Activated T-cell treated with anti-CD3 and anti-CD28 coated beads, Interleukin-2, amount 50 U/mL, for 4 hours (primary cell): ENCODE results near the gene TFIP11. TPM values are rescaled to one million over a fixed set of nuclear protein-coding genes. Genes with fewer than 3 reads are reported as not detected.

ENCODE experiments used
- ATAC-seq, 2 donors: fragments of 200-7000 bp; cut with Tn5 transposase; one replicate each; pipeline ENCODE4 v1.10.0; 2021
- DNase-seq: peaks from one replicate; pipeline ENCODE4 v3.0.0-alpha.2; 2020
- H3K27me3 Mint-ChIP-seq: one replicate; pipeline ENCODE4 v1.8.0; 2021; ENCODE audit warnings: low read depth, mixed read lengths
- H3K36me3 Mint-ChIP-seq: one replicate; pipeline ENCODE4 v1.8.0; 2022; ENCODE audit warnings: mixed read lengths; ENCODE audit not compliant: insufficient read depth
- H3K4me1 Mint-ChIP-seq: one replicate; pipeline ENCODE4 v1.8.0; 2021; ENCODE audit warnings: low read depth, mixed read lengths
- H3K4me3 Mint-ChIP-seq: one replicate; pipeline ENCODE4 v1.8.0; 2021; ENCODE audit warnings: mild to moderate bottlenecking, moderate library complexity, mixed read lengths
- H3K9me3 Mint-ChIP-seq: one replicate; pipeline ENCODE4 v1.8.0; 2021; ENCODE audit warnings: mixed read lengths
- total RNA-seq, 3 donors: library from RNA; stranded (reverse); gene quantifications; one replicate each; pipeline ENCODE4 v1.2.1, GENCODE V29; 2021

TFIP11 gene
- total RNA-seq, 3 donors from 2014 or later, result 52.4 to 68.5 (median 61.0) TPM

DNA sequence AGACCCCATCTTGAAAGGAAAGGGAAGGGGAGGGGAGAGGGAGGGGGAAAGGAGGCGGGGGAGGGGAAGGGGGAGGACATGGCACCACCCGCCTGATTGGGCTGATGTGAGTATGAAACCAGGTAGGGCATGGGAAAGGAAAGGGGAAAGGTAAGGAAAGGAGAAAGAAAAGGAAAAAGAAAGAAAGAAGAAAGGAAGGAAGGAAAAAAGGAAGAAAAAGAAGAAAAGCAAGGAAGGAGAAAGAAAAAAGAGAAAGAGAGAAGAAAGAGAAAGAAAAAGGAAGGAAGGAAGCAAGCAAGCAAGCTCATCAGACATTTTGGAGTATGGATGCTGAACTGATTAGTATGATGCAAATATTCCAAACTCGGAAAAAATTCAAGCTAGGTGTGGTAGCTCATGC, 36.0 kb upstream of the TFIP11 start:
- no peak overlapping the region for H3K4me3 Mint-ChIP-seq
- no peaks in the 10 kb centered on the region for H3K9me3 Mint-ChIP-seq
- no peaks in the 10 kb centered on the region for H3K27me3 Mint-ChIP-seq
- DNase-seq, result no peak
- H3K36me3 Mint-ChIP-seq, result peaks cover 4% of the 10 kb centered on the region
- H3K4me1 Mint-ChIP-seq, result peaks cover 21% of the 10 kb centered on the region
- ATAC-seq, result no peak

DNA sequence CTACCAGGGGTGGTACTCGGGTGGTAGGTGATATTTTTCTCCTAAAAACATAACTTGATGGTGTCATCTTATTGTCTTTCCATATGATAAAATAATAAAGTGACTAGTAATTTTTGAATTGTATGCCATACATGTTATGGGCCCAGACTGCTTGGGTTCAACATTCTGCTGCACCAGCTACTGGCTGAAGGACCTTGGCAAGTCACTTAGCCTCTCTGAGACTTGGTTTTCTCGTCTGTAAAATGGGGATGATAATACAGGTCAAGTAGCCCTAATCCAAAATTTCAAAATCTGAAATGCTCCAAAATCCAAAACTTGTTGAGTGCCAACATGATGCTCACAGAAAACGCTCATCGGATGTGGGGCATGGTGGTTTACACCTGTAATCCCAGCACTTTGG, 35.6 kb upstream of the TFIP11 start:
- H3K4me3 Mint-ChIP-seq, result no peak overlapping the region
- DNase-seq (no peak), ATAC-seq (no peak)
- peaks cover 4% of the 10 kb centered on the region for H3K36me3 Mint-ChIP-seq
- H3K4me1 Mint-ChIP-seq, result peaks cover 23% of the 10 kb centered on the region
- H3K27me3 Mint-ChIP-seq, result no peaks in the 10 kb centered on the region
- H3K9me3 Mint-ChIP-seq, result no peaks in the 10 kb centered on the region

- DNase-seq (peak; percentile 9), ATAC-seq (peak; percentile 85 to 87)
- H3K4me3 Mint-ChIP-seq, result no peak overlapping the region
- peaks cover 6% of the 10 kb centered on the region for H3K36me3 Mint-ChIP-seq
- peaks cover 27% of the 10 kb centered on the region for H3K4me1 Mint-ChIP-seq
- H3K9me3 Mint-ChIP-seq, result no peaks in the 10 kb centered on the region
- H3K27me3 Mint-ChIP-seq, result no peaks in the 10 kb centered on the region
These were observed 35.2 kb upstream of the TFIP11 start for GRCh38 chr22:26547426-26547825.

- Mint-ChIP-seq H3K36me3 (peaks cover 8% of the 10 kb centered on the region), H3K4me3 (no peak overlapping the region), H3K27me3 (no peaks in the 10 kb centered on the region), H3K9me3 (no peaks in the 10 kb centered on the region), H3K4me1 (peaks cover 29% of the 10 kb centered on the region)
- DNase-seq, result no peak
- ATAC-seq, result no peak
These were observed 34.0 kb upstream of the TFIP11 start for GRCh38 chr22:26546282-26546681.

DNA sequence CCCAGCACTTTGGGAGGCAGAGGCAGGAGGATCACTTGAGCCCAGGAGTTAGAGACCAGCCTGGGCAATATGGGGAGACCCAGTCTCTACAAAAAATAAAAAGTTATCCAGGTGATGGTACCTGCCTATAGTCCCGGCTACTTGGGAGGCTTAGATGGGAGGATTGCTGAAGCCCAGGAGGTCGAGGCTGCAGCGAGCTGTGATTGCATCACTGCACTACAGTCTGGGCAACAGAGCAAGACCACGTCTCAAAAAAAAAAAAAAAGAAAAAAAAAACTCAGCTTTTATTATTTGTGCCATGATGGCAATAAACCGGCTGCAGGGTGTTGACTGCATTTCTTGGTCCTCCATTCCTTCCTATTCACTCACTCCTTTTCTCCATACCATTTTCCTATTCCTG, 33.6 kb upstream of the TFIP11 start:
- ATAC-seq, result no peak
- Mint-ChIP-seq H3K4me3 (no peak overlapping the region), H3K4me1 (peaks cover 29% of the 10 kb centered on the region)

GRCh38 chr22:26545385-26545784, 33.1 kb upstream of the TFIP11 start:
- H3K4me3 Mint-ChIP-seq, result no peak overlapping the region
- peaks cover 29% of the 10 kb centered on the region for H3K4me1 Mint-ChIP-seq
- H3K9me3 Mint-ChIP-seq, result no peaks in the 10 kb centered on the region
- DNase-seq (no peak), ATAC-seq (no peak)
- peaks cover 13% of the 10 kb centered on the region for H3K36me3 Mint-ChIP-seq
- no peaks in the 10 kb centered on the region for H3K27me3 Mint-ChIP-seq

More for the DNA sequence above, 33.6 kb upstream of the TFIP11 start:
- Mint-ChIP-seq H3K9me3 (no peaks in the 10 kb centered on the region), H3K36me3 (peaks cover 9% of the 10 kb centered on the region), H3K27me3 (no peaks in the 10 kb centered on the region)
- DNase-seq, result no peak

DNA sequence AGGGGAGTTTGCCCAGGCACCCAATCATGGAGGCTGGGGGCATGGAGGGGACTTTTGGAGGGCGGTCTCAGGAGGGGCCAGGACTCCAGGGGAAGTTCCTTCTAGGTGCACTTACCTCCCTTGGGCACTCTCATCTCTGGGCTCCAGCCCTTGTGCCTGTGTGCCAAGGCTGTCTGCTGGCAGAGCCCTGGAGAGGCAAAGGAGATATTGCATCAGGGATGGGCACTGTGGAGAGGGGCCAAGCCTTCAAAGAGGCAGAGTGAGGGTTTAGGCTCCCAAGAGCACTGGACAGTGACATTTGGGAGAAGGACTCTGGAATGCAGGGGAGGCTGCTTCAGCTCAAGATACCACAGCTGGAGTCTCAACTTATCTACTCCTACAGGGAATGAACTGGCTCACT, 32.2 kb upstream of the TFIP11 start:
- H3K4me3 Mint-ChIP-seq, result no peak overlapping the region
- no peak for DNase-seq
- no peak for ATAC-seq
- H3K36me3 Mint-ChIP-seq, result peaks cover 13% of the 10 kb centered on the region
- peaks cover 29% of the 10 kb centered on the region for H3K4me1 Mint-ChIP-seq
- H3K9me3 Mint-ChIP-seq, result no peaks in the 10 kb centered on the region
- H3K27me3 Mint-ChIP-seq, result no peaks in the 10 kb centered on the region

GRCh38 chr22:26542831-26543230, 30.6 kb upstream of the TFIP11 start:
- no peak for DNase-seq
- Mint-ChIP-seq H3K36me3 (peaks cover 22% of the 10 kb centered on the region), H3K4me3 (no peak overlapping the region), H3K9me3 (no peaks in the 10 kb centered on the region), H3K4me1 (peaks cover 25% of the 10 kb centered on the region), H3K27me3 (no peaks in the 10 kb centered on the region)
- no peak for ATAC-seq

- ATAC-seq (no peak), DNase-seq (no peak)
- Mint-ChIP-seq H3K9me3 (no peaks in the 10 kb centered on the region), H3K36me3 (peaks cover 26% of the 10 kb centered on the region), H3K4me3 (no peak overlapping the region), H3K27me3 (no peaks in the 10 kb centered on the region), H3K4me1 (peaks cover 11% of the 10 kb centered on the region)
These were observed 29.0 kb upstream of the TFIP11 start for GRCh38 chr22:26541167-26541819.

GRCh38 chr22:26540119-26540518, 27.8 kb upstream of the TFIP11 start:
- Mint-ChIP-seq H3K27me3 (no peaks in the 10 kb centered on the region), H3K4me3 (no peak overlapping the region), H3K4me1 (peaks cover 19% of the 10 kb centered on the region), H3K36me3 (peaks cover 26% of the 10 kb centered on the region), H3K9me3 (no peaks in the 10 kb centered on the region)
- no peak for ATAC-seq
- DNase-seq, result no peak

DNA sequence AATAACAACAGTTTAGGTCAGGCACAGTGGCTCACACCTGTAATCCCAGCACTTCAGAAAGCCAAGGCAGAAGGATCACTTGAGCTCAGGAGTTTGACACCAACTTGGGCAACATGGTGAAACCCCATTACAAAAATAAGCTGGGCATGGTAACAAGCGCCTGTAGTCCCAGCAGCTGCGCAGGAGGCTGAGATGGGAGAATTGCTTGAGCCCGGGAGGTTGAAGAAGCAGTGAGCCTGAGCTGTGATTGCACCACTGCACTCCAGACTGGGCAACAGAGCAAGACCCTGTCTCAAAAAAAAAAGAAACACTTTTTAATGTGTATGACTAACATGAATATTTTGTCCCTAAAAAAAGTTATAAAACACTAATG, 24.5 kb upstream of the TFIP11 start:
- ATAC-seq (no peak), DNase-seq (no peak)
- no peaks in the 10 kb centered on the region for H3K9me3 Mint-ChIP-seq
- peaks cover 15% of the 10 kb centered on the region for H3K4me1 Mint-ChIP-seq
- no peak overlapping the region for H3K4me3 Mint-ChIP-seq
- H3K36me3 Mint-ChIP-seq, result peaks cover 26% of the 10 kb centered on the region
- H3K27me3 Mint-ChIP-seq, result no peaks in the 10 kb centered on the region

- Mint-ChIP-seq H3K36me3 (peaks cover 27% of the 10 kb centered on the region), H3K4me3 (no peak overlapping the region), H3K27me3 (no peaks in the 10 kb centered on the region), H3K9me3 (no peaks in the 10 kb centered on the region), H3K4me1 (peaks cover 16% of the 10 kb centered on the region)
- ATAC-seq (no peak), DNase-seq (no peak)
These were observed 23.9 kb upstream of the TFIP11 start for GRCh38 chr22:26536056-26536761.

DNA sequence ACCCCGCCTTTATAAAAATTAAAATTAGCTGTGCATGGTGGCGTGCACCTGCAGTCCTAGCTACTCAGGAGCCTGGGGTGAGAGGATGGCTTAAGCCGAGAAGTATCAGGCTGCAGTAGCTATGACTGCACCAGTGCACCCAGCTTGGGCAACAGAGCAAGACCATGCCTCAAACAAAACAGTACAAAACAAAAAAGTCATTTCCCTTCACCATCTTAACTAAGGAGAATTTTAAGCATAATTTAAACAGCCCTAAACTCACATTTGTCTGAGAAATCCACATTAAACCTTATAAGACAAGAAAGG, 23.3 kb upstream of the TFIP11 start:
- ATAC-seq (no peak), DNase-seq (no peak)
- H3K27me3 Mint-ChIP-seq, result no peaks in the 10 kb centered on the region
- peaks cover 26% of the 10 kb centered on the region for H3K36me3 Mint-ChIP-seq
- H3K4me1 Mint-ChIP-seq, result peaks cover 17% of the 10 kb centered on the region
- no peaks in the 10 kb centered on the region for H3K9me3 Mint-ChIP-seq
- H3K4me3 Mint-ChIP-seq, result no peak overlapping the region

DNA sequence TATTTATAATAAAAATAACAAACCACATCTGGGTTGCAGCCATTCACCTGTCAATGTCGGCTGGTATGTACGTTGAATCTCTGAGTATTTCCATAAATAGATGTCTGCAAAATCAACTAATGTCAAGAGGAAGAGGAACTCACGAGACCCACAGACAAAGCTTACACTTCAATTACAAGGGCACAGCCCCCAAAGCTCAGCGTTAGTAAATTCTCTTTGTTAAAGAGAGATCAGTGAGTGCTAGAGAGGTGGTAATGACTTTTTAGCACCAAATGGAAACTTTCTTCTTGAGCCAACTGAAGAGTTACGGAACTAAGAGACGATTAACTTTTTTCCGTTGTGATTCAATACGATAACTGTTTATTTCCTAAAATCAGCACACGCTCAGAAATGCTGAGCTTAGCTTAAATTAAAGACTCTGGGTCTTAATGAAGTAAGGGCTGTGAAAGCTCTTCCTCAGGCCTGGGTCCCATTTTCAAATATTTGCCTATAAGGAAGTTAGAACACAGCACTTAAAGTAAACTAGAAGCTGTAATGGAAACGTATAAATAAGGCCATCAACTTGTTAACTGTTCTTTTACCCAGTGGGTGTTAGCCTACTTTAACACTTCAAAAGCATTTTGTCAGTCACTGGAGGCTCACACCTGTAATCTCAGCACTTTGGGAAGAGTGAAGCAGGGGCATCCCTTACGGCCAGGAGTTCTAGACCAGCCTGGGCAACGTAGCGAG, 22.8 kb upstream of the TFIP11 start:
- Mint-ChIP-seq H3K36me3 (peaks cover 30% of the 10 kb centered on the region), H3K9me3 (no peaks in the 10 kb centered on the region), H3K27me3 (no peaks in the 10 kb centered on the region), H3K4me1 (peaks cover 17% of the 10 kb centered on the region), H3K4me3 (no peak overlapping the region)
- no peak for ATAC-seq
- DNase-seq, result no peak
